Esophagus muscularis mucosa (tissue), 2 donors: ENCODE measurements around the gene GYPE.
"Not testable (repeated sequence)": the region's sequence is repeated elsewhere in the genome, so short reads cannot be mapped to it uniquely, and the experiment has no call there.

Source experiments
- POLR2A ChIP-seq: fragments of 450-650 bp; IDR thresholded peaks from one replicate; pipeline ENCODE4 v1.6.1; 2017; ENCODE audit warnings: antibody characterized with exemption, moderate library complexity, mild to moderate bottlenecking, low read depth
- POLR2AphosphoS5 ChIP-seq, 2 donors: sonication (generic); formaldehyde crosslinking; IDR thresholded peaks; one replicate each; pipeline ENCODE4 v1.6.1; 2017; ENCODE audit warnings: antibody characterized with exemption in 2 of 2

DNA sequence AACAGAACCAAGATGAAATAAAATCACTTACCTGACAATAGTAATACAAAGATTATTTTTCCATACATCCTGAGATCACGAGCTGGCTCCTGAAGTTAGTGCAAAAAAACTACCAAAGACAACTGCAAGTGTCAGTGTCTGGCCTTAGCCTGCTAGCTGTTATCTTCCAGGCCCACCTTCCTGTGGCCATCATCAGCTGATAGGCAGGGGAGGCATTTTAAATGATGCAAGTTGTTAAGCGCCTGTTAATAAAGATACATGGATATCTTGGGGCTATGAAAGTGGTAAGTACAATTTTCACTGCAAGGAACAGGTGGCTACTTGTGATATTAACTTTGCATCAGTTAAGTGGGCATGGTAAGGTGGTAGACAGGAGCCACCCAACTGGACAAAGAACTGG lies at the start of gene GYPE:
- TF ChIP-seq POLR2AphosphoS5 (IDR thresholded peaks at IDR 0.05); POLR2A: not testable (repeated sequence)
